AG08396 (cell line): Measurements from ENCODE around the gene EGFR.

Experiments
- DNase-seq: peaks from one replicate; pipeline ENCODE4 v3.0.0; 2012; ENCODE audit warnings: low spot score, mixed read lengths

Gene EGFR

DNA sequence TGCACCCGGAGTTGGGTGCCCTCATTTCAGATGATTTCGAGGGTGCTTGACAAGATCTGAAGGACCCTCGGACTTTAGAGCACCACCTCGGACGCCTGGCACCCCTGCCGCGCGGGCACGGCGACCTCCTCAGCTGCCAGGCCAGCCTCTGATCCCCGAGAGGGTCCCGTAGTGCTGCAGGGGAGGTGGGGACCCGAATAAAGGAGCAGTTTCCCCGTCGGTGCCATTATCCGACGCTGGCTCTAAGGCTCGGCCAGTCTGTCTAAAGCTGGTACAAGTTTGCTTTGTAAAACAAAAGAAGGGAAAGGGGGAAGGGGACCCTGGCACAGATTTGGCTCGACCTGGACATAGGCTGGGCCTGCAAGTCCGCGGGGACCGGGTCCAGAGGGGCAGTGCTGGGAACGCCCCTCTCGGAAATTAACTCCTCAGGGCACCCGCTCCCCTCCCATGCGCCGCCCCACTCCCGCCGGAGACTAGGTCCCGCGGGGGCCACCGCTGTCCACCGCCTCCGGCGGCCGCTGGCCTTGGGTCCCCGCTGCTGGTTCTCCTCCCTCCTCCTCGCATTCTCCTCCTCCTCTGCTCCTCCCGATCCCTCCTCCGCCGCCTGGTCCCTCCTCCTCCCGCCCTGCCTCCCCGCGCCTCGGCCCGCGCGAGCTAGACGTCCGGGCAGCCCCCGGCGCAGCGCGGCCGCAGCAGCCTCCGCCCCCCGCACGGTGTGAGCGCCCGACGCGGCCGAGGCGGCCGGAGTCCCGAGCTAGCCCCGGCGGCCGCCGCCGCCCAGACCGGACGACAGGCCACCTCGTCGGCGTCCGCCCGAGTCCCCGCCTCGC is at the start of gene EGFR:
Gene EGFR (plus strand): TSS at position 657 of the 830 bp plus-strand sequence. CDS start 261 bp downstream, outside the sequence.
- DNase-seq, result peak; percentile 94

DNA sequence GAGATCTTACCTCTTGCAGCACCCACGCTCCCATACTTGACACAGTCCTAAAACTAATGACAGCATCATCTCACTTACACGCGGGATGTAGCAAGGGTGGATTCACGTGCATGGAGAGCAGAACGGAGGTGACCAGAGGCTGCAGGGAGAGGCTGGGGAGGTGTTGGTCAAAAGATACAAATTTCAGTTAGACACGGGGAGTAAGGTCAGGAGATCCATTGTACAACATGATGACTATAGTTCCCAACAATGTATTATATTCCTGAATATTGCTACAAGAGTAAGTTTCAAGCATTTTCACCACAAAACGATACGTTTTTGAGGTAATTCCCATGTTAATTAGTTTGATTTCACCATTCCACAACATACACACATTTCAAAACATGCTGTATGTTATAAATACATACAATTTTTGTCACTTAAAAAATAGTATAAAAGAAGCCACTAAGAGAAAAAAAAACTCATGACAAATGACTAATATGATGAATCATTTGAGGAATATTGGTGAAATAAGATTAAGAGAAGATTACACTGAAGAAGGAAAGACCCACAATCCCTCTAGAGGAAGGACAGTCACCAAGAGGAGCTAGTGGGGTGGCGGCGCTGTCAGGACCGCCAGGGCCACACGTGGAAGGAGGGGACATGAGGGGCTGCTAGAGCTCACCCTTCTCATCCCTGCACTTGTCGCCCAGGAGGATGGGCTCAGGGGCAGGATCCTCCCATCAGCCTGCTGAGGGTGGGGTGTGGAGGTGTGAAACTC is 49.4 kb upstream of the EGFR start:
- no peak for DNase-seq

DNA sequence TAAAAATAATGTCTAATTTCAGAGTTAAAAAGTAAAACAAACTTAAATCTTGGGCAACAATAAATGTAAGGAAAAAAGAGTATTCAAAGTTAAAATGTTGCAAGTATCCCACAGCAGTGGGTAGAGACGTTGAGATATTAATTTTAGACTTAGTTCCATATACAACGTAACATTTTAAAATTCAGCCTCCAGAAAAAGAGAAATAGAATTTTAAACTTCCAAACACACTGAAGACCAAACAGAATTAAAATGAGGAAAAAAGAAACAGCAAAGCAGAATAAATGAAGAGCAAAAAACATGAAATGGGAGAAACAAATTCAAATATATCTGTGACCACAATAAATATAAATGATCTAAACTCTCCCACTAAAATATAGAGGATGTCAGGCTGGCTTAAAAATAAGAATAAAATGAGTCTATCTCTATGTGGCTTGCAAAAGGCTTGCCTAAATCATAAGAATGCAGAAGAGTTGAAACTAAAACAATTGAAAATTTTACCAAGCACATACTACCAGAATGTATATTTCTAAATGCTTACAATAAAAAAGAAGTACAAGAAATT is 46.0 kb upstream of the EGFR start:
- DNase-seq, result no peak

DNA sequence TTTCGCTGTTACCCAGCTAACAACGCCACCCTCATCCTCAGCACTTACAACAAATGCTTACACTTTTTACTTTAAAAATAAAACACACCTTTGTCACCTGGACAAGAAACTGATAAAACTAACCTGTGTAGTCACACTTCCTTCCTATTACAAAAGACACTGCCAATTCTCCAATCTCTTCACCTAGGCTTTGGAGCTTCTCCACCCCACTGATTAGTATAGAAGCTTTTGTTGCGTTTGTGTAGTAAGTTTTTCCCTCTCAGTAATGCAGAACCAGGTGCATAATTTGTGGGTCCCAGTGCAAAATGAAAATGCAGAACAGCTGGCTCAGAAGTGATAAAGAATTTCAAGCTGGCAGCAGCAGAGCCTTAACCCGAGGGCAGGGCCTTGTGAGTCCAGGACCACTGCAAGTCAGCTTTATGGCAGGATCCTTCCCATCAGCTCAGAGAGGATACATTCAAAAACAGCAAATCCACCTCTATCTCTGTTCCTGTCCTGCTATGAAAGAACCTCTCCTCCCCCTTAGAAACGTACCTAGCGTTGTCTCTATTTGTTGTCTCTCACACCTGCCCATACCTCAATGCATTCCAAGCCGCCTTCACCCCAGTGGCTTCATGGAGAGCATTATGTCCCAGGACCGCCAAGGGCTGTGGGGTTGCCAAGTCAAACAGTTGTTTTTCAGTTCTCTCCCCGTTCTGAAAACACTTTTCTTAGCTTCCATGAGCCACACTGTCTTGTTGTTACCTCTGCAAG is 40.3 kb upstream of the EGFR start:
- no peak for DNase-seq

DNA sequence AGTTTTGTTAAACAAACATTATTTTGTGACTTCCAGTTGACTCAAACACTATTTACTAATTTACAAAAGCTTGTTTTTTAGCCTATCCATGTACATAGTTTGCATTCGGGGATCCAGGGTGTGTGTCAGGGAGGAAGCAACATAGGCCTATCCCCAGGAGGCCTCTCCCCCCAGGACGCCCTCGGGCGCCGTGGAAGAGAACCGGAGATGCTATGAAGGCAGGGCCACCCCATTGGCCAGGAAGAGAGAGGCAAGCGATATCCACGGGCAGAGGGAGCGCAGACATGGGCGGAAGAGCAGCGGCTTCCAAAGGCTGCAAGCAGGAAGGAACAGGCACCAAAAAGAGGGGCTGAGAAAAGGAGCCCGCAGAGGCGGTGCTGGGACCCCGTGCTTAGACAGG is 38.3 kb upstream of the EGFR start:
- no peak for DNase-seq

DNA sequence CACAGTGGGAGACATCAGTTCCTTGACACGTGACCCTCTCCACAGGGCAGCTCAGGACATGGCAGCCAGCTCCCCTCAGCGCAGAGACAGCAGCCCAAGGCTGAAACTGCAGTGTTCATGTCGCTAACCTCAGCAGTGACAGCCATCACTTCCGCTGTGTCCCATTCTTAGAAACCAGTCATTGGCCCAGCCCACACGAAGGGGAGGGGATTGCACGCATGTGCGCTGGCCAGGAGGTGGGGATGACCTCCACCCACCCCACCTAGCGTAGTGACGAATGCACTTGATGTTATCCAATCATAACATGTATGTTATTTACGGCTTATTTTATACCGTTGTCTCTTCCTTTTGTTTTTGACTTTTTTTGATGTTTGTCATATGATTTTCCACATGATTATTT is 36.9 kb upstream of the EGFR start:
- no peak for DNase-seq

DNA sequence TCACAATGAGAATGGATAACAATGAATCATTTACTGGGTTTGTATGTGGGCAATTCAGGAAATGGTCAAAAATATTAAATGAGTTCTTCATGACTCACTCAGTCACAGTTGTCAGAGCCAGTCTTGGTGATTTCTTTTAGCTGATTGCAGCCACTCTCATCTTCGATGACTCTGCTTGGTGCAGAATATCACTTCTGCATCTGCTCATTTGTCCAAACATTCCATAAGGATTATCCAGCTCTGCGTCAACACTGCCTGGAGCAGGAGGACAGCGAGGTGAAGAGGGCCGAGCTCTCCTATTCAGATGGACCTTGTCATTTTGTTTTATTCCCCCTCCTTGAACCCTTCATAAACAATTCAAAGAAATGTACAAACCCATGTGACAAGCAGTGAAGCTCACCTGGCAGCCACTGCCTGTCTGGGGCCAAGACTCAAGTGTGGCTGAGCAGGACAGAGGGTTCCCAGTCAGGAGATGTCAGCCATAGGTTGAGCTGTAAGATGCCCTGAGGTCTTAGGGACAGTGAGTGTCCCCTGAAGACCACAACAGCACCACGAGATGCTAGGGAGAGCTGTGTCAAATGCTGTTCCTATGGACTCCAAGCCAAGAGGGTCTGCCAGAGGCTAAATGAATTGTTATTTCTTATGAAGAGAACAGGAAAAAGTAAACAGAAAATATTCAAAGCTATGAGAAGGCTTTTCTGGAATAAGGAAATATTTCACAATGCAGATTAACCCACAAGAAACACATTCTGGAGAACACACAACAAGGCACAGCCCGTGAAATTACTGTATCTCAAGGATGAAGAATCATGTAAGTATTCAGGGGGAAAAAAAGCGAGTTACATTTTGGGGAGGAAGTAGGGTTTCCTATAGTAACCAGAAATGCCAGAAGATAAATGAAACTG is 33.1 kb upstream of the EGFR start:
- DNase-seq, result peak; percentile 63

DNA sequence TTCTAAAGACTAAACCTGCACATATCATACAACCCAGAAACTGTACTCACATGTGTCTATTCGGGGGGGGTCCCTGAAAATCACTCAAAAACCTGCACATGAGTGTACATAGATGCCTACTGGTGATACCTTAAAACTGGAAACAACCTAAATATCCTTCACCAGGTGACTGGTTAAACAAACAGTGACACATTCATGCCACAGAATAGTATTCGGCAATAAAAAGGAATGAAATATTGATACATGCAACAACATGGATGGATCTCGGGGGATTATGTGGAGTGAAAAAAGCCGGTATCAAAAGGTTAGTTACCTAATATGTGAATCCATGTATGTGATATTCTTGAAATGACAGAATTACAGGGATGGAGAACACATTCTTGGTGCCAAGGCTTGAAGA is 32.1 kb upstream of the EGFR start:
- no peak for DNase-seq

DNA sequence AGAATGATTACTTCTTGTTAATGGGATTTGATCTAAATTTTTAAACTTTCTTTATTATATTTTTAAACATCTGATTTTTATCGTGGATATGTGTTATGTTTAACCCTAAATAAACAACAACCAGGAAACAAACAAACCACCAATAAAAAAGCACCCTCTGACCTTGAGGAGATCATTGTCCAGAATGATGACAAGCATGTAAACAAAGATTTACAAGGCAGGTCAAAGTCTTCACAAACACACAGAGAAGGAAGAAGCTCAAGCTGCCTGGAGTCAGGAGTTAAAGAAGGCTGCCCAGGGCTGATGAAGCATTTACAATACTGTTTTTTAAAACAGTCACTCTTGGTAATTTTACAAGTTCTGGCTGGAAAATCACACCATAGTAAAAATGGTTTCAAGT is 31.0 kb upstream of the EGFR start:
- DNase-seq, result no peak

DNA sequence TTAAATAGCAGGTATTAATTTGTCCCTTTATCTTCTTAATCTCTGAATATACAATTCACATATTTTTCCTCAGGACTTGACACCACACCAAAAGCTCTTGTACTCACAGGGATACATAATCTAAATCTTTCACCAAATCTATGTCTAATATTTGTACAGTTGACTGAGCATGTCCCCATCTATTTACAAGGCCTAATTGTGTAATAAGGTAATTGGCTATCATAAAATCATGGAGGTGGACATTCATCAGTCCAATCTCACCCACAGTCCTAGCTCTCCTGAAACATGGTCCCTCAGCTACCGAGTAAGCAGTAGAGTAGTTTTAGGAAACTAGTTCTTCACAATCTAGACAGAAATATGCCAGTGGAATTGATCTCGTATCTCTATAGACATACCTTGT is 30.3 kb upstream of the EGFR start:
- DNase-seq, result no peak

DNA sequence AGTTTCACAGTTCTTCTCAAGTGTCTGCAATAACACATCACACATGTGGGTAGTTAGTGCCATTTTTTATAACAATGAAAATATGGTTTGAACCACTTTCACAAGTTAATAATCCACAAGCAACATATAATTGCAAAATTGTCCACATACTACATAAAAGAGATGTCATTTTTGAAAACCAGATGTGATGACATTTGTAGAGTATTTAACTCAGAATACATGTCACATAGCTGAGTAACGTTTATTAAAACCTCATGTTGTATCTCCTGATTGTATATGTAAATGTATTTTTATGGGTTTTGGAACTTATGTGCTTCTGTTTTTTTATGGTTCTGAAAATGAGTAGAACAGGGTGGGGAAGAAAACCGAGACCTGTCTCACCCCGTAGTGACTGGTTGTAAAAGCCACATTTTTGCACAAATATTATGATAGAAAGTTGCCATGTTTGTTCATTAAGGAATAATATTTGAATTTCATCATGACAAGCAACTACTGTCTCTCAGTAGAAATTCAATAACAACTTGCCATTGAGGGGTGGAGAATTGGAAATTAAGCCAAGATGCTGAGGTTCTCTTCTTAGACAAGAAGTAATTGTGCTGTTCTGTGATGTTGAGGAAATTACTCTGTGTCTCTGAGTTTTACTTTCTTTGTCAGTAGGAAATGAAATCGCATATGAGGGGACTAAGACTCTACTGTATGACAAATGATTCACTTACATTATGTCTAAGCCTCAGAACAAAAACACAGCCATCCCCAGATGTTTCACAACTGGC is 29.2 kb upstream of the EGFR start:
- no peak for DNase-seq

DNA sequence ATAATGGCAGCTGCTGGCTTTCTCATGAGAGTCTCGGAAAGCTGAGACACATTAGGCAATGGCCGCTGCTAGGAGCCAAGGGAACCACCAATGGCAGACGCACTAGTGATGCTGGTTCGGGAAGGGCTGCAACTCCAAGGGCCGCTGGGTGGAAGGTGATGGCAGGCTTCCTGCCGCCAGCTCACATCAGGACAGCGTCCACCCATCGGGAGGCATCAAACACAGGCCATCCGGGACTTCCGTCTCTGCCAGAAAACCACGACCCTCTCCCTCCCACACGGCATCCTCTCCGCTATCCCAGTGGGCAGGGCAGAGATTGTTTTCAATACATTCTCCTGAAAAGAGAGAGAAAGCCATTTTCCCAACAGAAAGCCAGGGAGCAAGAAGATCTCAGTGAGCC is 27.5 kb upstream of the EGFR start:
- DNase-seq, result no peak

DNA sequence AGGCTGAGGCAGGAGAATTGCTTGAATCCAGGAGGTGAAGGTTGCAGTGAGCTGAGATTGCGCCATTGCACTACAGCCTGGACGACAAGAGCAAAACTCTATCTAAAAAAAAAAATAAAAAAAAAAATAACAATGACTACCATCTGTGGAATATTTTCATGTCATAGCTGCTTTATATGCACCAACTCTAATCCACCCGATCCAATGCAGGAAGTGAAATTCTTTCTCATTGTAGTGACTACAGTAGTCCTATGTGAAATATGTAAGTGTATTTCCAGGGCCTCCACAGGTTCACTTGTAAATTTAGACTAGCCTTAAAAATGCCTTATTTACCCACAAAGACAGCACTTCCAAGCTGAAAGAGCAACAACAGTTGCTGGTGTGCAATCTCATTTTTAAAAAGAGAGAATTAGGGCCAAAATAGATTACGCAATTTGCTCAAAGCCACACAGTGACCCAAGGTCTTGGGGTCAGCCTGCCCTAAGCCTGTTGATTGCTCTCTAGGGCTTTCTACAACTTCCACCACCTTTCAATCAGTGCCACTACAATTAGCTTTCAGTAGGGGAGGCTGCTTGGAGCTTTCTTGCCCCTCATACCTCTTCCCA is 25.8 kb upstream of the EGFR start:
- DNase-seq, result no peak

DNA sequence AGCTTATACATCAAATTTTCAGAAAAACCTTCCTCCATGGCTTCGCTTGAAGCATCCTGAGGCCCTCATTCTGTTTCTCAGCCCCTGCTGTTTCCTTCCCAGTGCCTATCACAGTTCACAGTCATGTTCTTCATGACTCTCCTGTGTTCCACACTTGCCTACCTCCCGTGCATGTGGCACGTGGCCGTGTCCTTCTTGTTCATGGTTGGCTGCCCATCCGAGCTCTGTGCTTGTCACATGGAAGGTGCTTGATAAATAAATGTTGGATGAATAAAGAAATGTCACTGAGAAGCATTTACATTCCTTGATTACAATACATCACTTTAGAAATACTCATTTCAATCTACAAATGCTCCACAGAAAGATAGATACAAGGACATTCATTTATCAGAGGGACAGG is 23.7 kb upstream of the EGFR start:
- no peak for DNase-seq

DNA sequence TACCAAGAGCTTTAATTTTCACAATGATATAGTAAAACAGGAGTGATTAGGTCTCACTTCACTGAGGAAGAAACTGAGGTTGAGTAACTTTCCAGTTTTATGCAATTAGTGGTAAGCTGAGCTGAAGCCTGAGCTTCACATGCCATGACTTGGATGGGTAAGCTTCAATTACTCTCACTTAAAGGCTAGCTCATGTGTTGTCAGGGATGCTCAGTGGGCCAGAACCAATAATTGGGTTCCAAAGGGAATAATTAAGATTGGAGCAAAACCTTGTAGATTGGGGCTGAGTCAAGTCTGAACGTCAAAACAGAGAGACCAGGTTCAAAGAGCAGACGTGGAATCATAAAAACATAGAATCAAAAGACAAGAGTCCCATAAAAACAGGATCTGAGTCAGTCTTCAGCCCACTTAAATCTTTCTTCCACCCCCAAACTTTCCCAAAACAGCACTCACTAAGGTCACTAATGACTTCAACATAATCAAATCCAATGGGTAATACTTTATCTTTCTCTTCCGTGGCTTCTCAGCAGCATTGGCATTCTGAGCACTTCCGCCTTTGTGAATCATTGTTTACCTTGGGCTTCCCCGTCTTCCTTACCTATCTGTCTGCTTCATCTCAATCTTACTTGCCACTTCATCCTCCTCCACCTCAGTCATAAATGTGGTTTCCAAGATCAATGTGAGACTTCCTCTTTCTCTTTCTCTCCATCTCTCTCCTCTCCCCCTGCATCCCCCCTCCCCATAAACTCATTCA is 23.0 kb upstream of the EGFR start:
- no peak for DNase-seq

DNA sequence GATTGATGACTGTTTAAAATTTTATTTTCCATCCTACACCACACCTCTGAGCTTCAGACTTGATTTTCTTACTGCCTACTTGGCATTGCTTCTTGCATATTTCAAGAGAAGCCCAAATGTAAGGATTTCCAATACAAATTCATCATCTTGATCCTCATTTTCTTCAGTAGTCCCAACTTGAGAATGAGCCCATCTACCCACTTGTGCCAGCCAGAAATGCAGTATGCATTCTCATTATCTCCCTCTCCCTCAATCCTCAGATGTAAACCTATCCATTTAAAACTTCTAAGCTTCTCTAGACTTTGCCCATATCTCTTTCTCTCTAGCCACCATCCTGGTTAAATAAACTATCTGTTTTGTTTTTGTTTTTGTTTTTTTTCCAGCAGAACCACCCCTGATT is 22.4 kb upstream of the EGFR start:
- DNase-seq, result no peak

DNA sequence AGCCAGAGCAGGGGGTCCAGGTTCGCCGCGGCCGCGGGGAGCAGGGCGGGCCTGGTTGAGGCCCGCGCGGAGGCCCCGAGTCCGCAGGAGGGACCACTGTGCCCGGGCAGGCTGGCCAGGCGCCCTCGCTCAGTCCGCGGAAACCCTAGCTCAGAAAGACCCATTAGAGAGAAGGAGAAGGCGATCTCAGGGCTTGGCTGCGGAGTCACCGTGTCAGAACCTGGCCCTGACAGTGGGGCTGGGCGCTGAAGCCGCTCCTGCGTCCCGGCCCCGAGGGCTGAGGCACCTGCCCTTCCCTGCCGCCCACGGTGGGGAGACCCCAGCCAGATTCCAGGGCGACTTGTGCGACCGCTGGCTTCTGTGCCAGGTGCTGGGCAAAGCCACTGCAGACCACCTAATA is 14.2 kb upstream of the EGFR start:
- DNase-seq, result no peak

DNA sequence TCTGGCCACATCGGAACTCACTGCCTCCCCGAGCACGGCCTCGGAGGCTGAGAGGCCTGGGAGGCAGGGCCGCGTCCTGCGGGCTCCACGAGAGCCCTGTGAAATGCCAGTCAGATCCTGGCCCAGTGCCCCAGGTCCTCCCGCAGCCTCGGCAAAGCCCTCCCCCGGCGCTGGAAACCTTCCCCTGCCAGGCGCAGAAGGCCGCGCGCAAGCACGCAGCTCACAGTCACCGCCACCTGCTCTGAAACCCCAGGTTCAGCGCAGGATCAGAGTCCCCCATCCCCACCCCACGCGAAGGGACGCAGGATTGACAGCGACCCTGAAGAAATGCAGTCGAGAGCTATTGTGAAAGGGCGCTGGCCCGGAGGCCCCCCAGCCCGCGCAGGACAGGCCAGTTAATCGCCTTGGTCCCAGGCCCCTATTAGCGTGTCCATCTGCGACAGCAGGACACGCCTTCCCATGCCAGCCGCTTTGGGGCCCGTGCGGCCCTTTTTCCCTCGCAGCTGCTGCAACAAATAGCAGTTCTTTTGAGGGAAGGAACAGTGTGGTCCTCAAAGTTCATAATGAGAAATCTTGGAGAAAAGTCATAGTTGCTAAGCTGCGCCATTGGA is 13.5 kb upstream of the EGFR start:
- no peak for DNase-seq

DNA sequence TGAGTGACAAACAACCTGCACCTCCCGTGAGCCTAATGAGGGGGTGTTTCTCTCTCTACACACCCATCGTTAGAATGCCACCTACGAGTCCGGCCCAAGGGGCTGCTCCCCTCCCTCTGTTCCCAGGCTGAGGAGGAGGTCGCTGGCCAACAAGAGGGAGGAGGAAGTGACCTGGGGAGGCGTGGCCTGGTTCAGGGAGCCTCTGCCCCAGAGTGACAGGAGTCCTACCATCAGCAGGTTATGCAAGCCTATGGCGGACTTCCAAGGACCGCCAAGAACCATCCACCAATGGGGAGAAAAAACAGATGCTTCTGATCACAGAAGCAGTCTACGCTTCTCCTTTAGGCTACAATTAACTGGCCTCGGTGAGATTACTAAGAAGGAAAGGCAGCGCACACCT is 12.3 kb upstream of the EGFR start:
- no peak for DNase-seq
